Neural progenitor cell (in vitro differentiated cells): ENCODE data around the gene TRANK1. TPM values are rescaled to one million over a fixed set of nuclear protein-coding genes. Genes with fewer than 3 reads are reported as not detected.

ENCODE experiments used
- DNase-seq: peaks from one replicate; pipeline ENCODE4 v3.0.0-alpha.2; 2016; ENCODE audit warnings: low spot score
- H2AFZ ChIP-seq: fragments of 200-600 bp; sonication (generic); replicated peaks from 2 replicates; pipeline ENCODE4 v1.6.1; 2016; ENCODE audit warnings: antibody characterized with exemption
- H3F3A ChIP-seq: fragments of 200-600 bp; sonication (generic); 2 replicates; pipeline ENCODE4 v1.6.1; 2016; ENCODE audit warnings: antibody characterized with exemption, low read depth
- H3K27ac ChIP-seq: fragments of 200-600 bp; sonication (generic); 2 replicates; pipeline ENCODE4 v1.5.1; 2016; ENCODE audit warnings: mild to moderate bottlenecking
- H3K27me3 ChIP-seq: fragments of 200-600 bp; sonication (generic); 2 replicates; pipeline ENCODE4 v1.6.1; 2016; ENCODE audit warnings: mild to moderate bottlenecking, moderate library complexity
- H3K36me3 ChIP-seq: fragments of 200-600 bp; sonication (generic); 2 replicates; pipeline ENCODE4 v1.5.1; 2016
- H3K4me1 ChIP-seq: fragments of 200-600 bp; sonication (generic); 2 replicates; pipeline ENCODE4 v1.6.1; 2016; ENCODE audit warnings: mixed run types
- H3K4me2 ChIP-seq: fragments of 200-600 bp; sonication (generic); 2 replicates; pipeline ENCODE4 v1.6.1; 2016
- H3K4me3 ChIP-seq: fragments of 200-600 bp; sonication (generic); 2 replicates; pipeline ENCODE4 v1.5.1; 2016
- H3K79me2 ChIP-seq: fragments of 200-600 bp; sonication (generic); 2 replicates; pipeline ENCODE4 v1.6.1; 2016; ENCODE audit warnings: low read depth
- H3K9ac ChIP-seq: fragments of 200-600 bp; sonication (generic); 2 replicates; pipeline ENCODE4 v1.6.1; 2016
- H3K9me3 ChIP-seq: fragments of 200-600 bp; sonication (generic); 2 replicates; pipeline ENCODE4 v1.5.1; 2016; ENCODE audit warnings: low read depth
- H4K20me1 ChIP-seq: fragments of 200-600 bp; sonication (generic); 2 replicates; pipeline ENCODE4 v1.6.1; 2016; ENCODE audit warnings: low read depth
- H3K27ac Mint-ChIP-seq: 3 replicates; pipeline ENCODE4 v1.8.0; 2021; ENCODE audit warnings: mixed read lengths
- H3K27me3 Mint-ChIP-seq: 2 replicates; pipeline ENCODE4 v1.8.0; 2022; ENCODE audit warnings: low read depth, mild to moderate bottlenecking, inconsistent platforms, moderate library complexity, mixed read lengths; ENCODE audit not compliant: insufficient read depth
- H3K36me3 Mint-ChIP-seq: 3 replicates; pipeline ENCODE4 v1.8.0; 2021; ENCODE audit warnings: mixed read lengths
- H3K4me1 Mint-ChIP-seq: 3 replicates; pipeline ENCODE4 v1.8.0; 2021; ENCODE audit warnings: mixed read lengths
- H3K4me3 Mint-ChIP-seq: 3 replicates; pipeline ENCODE4 v1.8.0; 2021; ENCODE audit warnings: mild to moderate bottlenecking, moderate library complexity, mixed read lengths
- H3K9me3 Mint-ChIP-seq: 3 replicates; pipeline ENCODE4 v1.8.0; 2020; ENCODE audit warnings: mixed read lengths
- CTCF ChIP-seq: fragments of 200-600 bp; sonication (generic); IDR thresholded peaks from 2 replicates; pipeline ENCODE4 v1.5.1; 2017; ENCODE audit warnings: antibody characterized with exemption, mild to moderate bottlenecking
- EZH2 ChIP-seq: fragments of 200-600 bp; sonication (generic); IDR thresholded peaks from 2 replicates; pipeline ENCODE4 v1.6.1; 2017; ENCODE audit warnings: antibody characterized with exemption, mild to moderate bottlenecking, moderate library complexity
- EZH2phosphoT487 ChIP-seq: fragments of 200-600 bp; sonication (generic); IDR thresholded peaks from 2 replicates; pipeline ENCODE4 v1.6.1; 2017; ENCODE audit warnings: antibody characterized with exemption
- total RNA-seq: library from RNA; depleted of rRNA; stranded (reverse); fragments of >200 nt; gene quantifications from 2 replicates; pipeline ENCODE4 v1.2.3, GENCODE V29; 2015; ENCODE audit warnings: low replicate concordance

The TRANK1 gene
- total RNA-seq, 1 donor from 2014 or later, result 10.5 TPM

GRCh38 chr3:36895496-36896409 is 49.1 kb downstream of the TRANK1 start:
- Histone ChIP-seq H3K27ac (no peak overlapping the region), H3K4me1 (no peaks in the 10 kb centered on the region), H3K9ac (no peak overlapping the region), H3K4me2 (no peak overlapping the region), H3K36me3 (no peaks in the 10 kb centered on the region), H3K9me3 (no peaks in the 10 kb centered on the region), H2AFZ (no peak overlapping the region), H4K20me1 (no peaks in the 10 kb centered on the region), H3K27me3 (no peaks in the 10 kb centered on the region), H3K79me2 (no peaks in the 10 kb centered on the region), H3F3A (no peaks in the 10 kb centered on the region), H3K4me3 (no peak overlapping the region)
- DNase-seq, result no peak
- H3K9me3 Mint-ChIP-seq, result no peaks in the 10 kb centered on the region
- no peak overlapping the region for H3K27ac Mint-ChIP-seq
- H3K27me3 Mint-ChIP-seq, result peaks cover 2% of the 10 kb centered on the region
- no peak overlapping the region for H3K4me3 Mint-ChIP-seq
- H3K4me1 Mint-ChIP-seq, result peaks cover 9% of the 10 kb centered on the region
- TF ChIP-seq EZH2, result no peak
- no peak for TF ChIP-seq EZH2phosphoT487
- TF ChIP-seq CTCF, result no peak
- peaks cover 3% of the 10 kb centered on the region for H3K36me3 Mint-ChIP-seq

- Histone ChIP-seq H3K9me3 (no peaks in the 10 kb centered on the region), H3K36me3 (no peaks in the 10 kb centered on the region), H3K27ac (no peak overlapping the region), H3K79me2 (no peaks in the 10 kb centered on the region), H3K9ac (no peak overlapping the region), H3F3A (no peaks in the 10 kb centered on the region), H3K4me3 (no peak overlapping the region), H3K4me2 (no peak overlapping the region), H3K4me1 (peaks cover 5% of the 10 kb centered on the region), H4K20me1 (no peaks in the 10 kb centered on the region), H3K27me3 (no peaks in the 10 kb centered on the region), H2AFZ (no peak overlapping the region)
- Mint-ChIP-seq H3K27ac (no peak overlapping the region), H3K4me3 (no peak overlapping the region), H3K4me1 (peaks cover 9% of the 10 kb centered on the region), H3K27me3 (peaks cover 2% of the 10 kb centered on the region), H3K9me3 (no peaks in the 10 kb centered on the region), H3K36me3 (peaks cover 3% of the 10 kb centered on the region)
- no peak for TF ChIP-seq EZH2phosphoT487
- no peak for TF ChIP-seq CTCF
- TF ChIP-seq EZH2, result no peak
- DNase-seq, result no peak
These were observed 49.9 kb downstream of the TRANK1 start for GRCh38 chr3:36894914-36895313.

GRCh38 chr3:36893826-36894225 is 51.0 kb downstream of the TRANK1 start:
- H3K4me1 Mint-ChIP-seq, result peaks cover 9% of the 10 kb centered on the region
- peaks cover 2% of the 10 kb centered on the region for H3K27me3 Mint-ChIP-seq
- no peaks in the 10 kb centered on the region for H3K79me2 ChIP-seq
- H3F3A ChIP-seq, result no peaks in the 10 kb centered on the region
- H2AFZ ChIP-seq, result no peak overlapping the region
- no peak overlapping the region for H3K4me2 ChIP-seq
- no peak overlapping the region for H3K9ac ChIP-seq
- H3K4me3 ChIP-seq, result no peak overlapping the region
- no peak overlapping the region for H3K27ac Mint-ChIP-seq
- H3K9me3 Mint-ChIP-seq, result no peaks in the 10 kb centered on the region
- H3K27me3 ChIP-seq, result no peaks in the 10 kb centered on the region
- peaks cover 3% of the 10 kb centered on the region for H3K36me3 Mint-ChIP-seq
- H3K9me3 ChIP-seq, result no peaks in the 10 kb centered on the region
- H3K27ac ChIP-seq, result no peak overlapping the region
- H3K36me3 ChIP-seq, result no peaks in the 10 kb centered on the region
- H3K4me3 Mint-ChIP-seq, result no peak overlapping the region
- H4K20me1 ChIP-seq, result no peaks in the 10 kb centered on the region
- no peak for TF ChIP-seq EZH2phosphoT487
- TF ChIP-seq CTCF, result no peak
- no peak for TF ChIP-seq EZH2
- DNase-seq, result no peak
- peaks cover 5% of the 10 kb centered on the region for H3K4me1 ChIP-seq
